ENCODE results near the gene PNPT1. TPM values are rescaled to one million over a fixed set of nuclear protein-coding genes. Genes with fewer than 3 reads are reported as not detected.

PNPT1 gene
- total RNA-seq, 1 experiment from 2014 or later: 33.4 TPM

GRCh38 chr2:55618275-55619055 is 75.2 kb downstream of the PNPT1 start:
- peak overlapping the region; percentile 69 for H3K4me2 ChIP-seq (ENCODE audit: insufficient read depth, insufficient read length, low read length)
- H3K27me3 ChIP-seq (ENCODE audit: insufficient read depth, low read length): no peaks in the 10 kb centered on the region
- H3K18ac ChIP-seq (ENCODE audit: insufficient read length, low read depth, low read length): peak overlapping the region; percentile 50
- H3K9ac ChIP-seq (ENCODE audit: extremely low read depth, insufficient read length, low read length): peak overlapping the region; percentile 96
- H3K14ac ChIP-seq (ENCODE audit: insufficient read depth, low read length): peak overlapping the region; percentile 36; the same call in 1 of the 2 replicates
- H3K23me2 ChIP-seq (ENCODE audit: insufficient read length, low read depth, low read length, poor library complexity, severe bottlenecking): peaks cover 7% of the 10 kb centered on the region
- Mint-ChIP-seq H3K4me1 (peaks cover 21 to 28% of the 10 kb centered on the region in 2 experiments), H3K36me3 (ENCODE audit: insufficient read depth in 1 of 3, low read depth in 3 of 3) (peaks cover 4 to 20% (median 16%) of the 10 kb centered on the region in 3 experiments), H3K27ac (no peak overlapping the region), H3K27me3 (ENCODE audit: low read depth) (no peaks in the 10 kb centered on the region), H3K4me3 (no peak overlapping the region), H3K9me3 (no peaks in the 10 kb centered on the region)
- H3T11ph ChIP-seq (ENCODE audit: low read length): no peak overlapping the region
- H2BK120ac ChIP-seq (ENCODE audit: low read depth, low read length, poor library complexity, severe bottlenecking): no peak overlapping the region
- no peak overlapping the region for H4K91ac ChIP-seq (ENCODE audit: insufficient read length, low read depth, low read length)
- H2BK15ac ChIP-seq (ENCODE audit: low read depth, low read length): no peak overlapping the region
- no CpG with 5 or more reads among the region's 32 CpGs for WGBS (ENCODE audit: extremely low coverage, insufficient read length, low lambda C conversion rate)
- no peak overlapping the region for H2BK20ac ChIP-seq (ENCODE audit: low read depth, low read length, poor library complexity, severe bottlenecking)
- H3K79me2 ChIP-seq (ENCODE audit: insufficient read depth, low read length): peaks cover 12% of the 10 kb centered on the region; the same call in 1 of the 2 replicates
- peak; percentile 43 for DNase-seq
- H3K4ac ChIP-seq (ENCODE audit: low read depth, low read length): no peak overlapping the region
- no peaks in the 10 kb centered on the region for H4K20me1 ChIP-seq (ENCODE audit: control insufficient read depth, insufficient read depth, insufficient read length)
- H4K8ac ChIP-seq (replicated peaks; ENCODE audit: insufficient read length, low read depth, low read length): no peak overlapping the region
- no peak overlapping the region for H2BK5ac ChIP-seq (ENCODE audit: insufficient read length, low read length)
- H2BK12ac ChIP-seq (ENCODE audit: insufficient read length, low read depth, low read length): no peak overlapping the region
- no peak overlapping the region for H3K23ac ChIP-seq (ENCODE audit: insufficient read length, low read depth, low read length)
- peak overlapping the region; percentile 74 for H4K5ac ChIP-seq (ENCODE audit: insufficient read length, low read depth, low read length)
- H3K79me1 ChIP-seq (ENCODE audit: insufficient read depth, low read depth, low read length, poor library complexity, severe bottlenecking): peaks cover 6% of the 10 kb centered on the region
- TF ChIP-seq CTCF (conservative IDR thresholded peaks at IDR 0.05): no peak
- peak overlapping the region; percentile 83 for H3K27ac ChIP-seq (ENCODE audit: insufficient read length, low read depth, low read length)
- no peaks in the 10 kb centered on the region for H3K9me3 ChIP-seq (ENCODE audit: control insufficient read depth, low read depth, low read length)
- H2AK5ac ChIP-seq (ENCODE audit: insufficient read length, low read length): no peak overlapping the region
- H3K4me1 ChIP-seq (ENCODE audit: insufficient read depth, low read length): no peaks in the 10 kb centered on the region
- H3K56ac ChIP-seq (ENCODE audit: insufficient read length, low read depth, low read length): peak overlapping the region; percentile 55
- H2AFZ ChIP-seq (ENCODE audit: low read length): no peak overlapping the region

Data from H9 (cell line).